CMK (cell line): ENCODE measurements around the gene LRRC32.
"Not testable (repeated sequence)": the region's sequence is repeated elsewhere in the genome, so short reads cannot be mapped to it uniquely, and the experiment has no call there.

Experiments used
- DNase-seq: peaks from one replicate; pipeline ENCODE4 v3.0.0-alpha.2; 2010; ENCODE audit warnings: low read depth

Gene LRRC32

GRCh38 chr11:76628408-76628947, 42.1 kb downstream of the LRRC32 start:
- DNase-seq: no peak

GRCh38 chr11:76627606-76628005, 42.9 kb downstream of the LRRC32 start:
- no peak for DNase-seq

- peak; percentile 90 for DNase-seq
Observed at GRCh38 chr11:76626921-76627401, 43.6 kb downstream of the LRRC32 start.

GRCh38 chr11:76626266-76626665, 44.3 kb downstream of the LRRC32 start:
- DNase-seq: no peak

GRCh38 chr11:76625472-76626186, 44.9 kb downstream of the LRRC32 start:
- DNase-seq: no peak

- DNase-seq: no peak
Observed at GRCh38 chr11:76624500-76625379, 45.8 kb downstream of the LRRC32 start.

GRCh38 chr11:76623884-76624419, 46.6 kb downstream of the LRRC32 start:
- DNase-seq: no peak

GRCh38 chr11:76623171-76623883, 47.2 kb downstream of the LRRC32 start:
- DNase-seq: no peak

GRCh38 chr11:76622493-76623094, 48.0 kb downstream of the LRRC32 start:
- DNase-seq: no peak

- no peak for DNase-seq
Observed at GRCh38 chr11:76621868-76622267, 48.7 kb downstream of the LRRC32 start.

- DNase-seq: no peak
Observed at GRCh38 chr11:76621466-76621865, 49.1 kb downstream of the LRRC32 start.

GRCh38 chr11:76620489-76620888, 50.1 kb downstream of the LRRC32 start:
- DNase-seq: no peak

- not testable (repeated sequence) for DNase-seq
Observed at GRCh38 chr11:76619801-76620200, 50.7 kb downstream of the LRRC32 start.

GRCh38 chr11:76617553-76618265, 52.8 kb downstream of the LRRC32 start:
- no peak for DNase-seq

- DNase-seq: no peak
Observed at GRCh38 chr11:76616676-76617552, 53.6 kb downstream of the LRRC32 start.

GRCh38 chr11:76615950-76616349, 54.6 kb downstream of the LRRC32 start:
- DNase-seq: no peak

- no peak for DNase-seq
Observed at GRCh38 chr11:76614471-76615179, 55.9 kb downstream of the LRRC32 start.

- no peak for DNase-seq
Observed at GRCh38 chr11:76613901-76614300, 56.6 kb downstream of the LRRC32 start.

- no peak for DNase-seq
Observed at GRCh38 chr11:76612226-76612625, 58.3 kb downstream of the LRRC32 start.
